K562 (cell line): ENCODE data around the gene CBL. TPM values are rescaled to one million over a fixed set of nuclear protein-coding genes. Genes with fewer than 3 reads are reported as not detected.

Source experiments
- ATAC-seq: fragments of 200-7000 bp; cut with Tn5 transposase; 3 replicates; pipeline ENCODE4 v1.9.1; 2020; ENCODE audit warnings: moderate library complexity
- BruUV-seq: library from RNA; stranded (reverse); fragments of 400-500 nt; replicated peaks from 2 replicates; lab custom pipeline; 2021; lab: Mats Ljungman, UMichigan
- CTCF ChIA-PET: fragments of 300-600 bp; formaldehyde crosslinking; extraction: SDS; loops from one replicate; lab custom pipeline; 2021; ENCODE audit warnings: low intra/inter-chr PET ratio; lab: Yijun Ruan, JAX
- POLR2A ChIA-PET: fragments of 300-600, 350-650 bp; sonication (Branson Sonifier 250); formaldehyde crosslinking; extraction: SDS; loops from one replicate; lab custom pipeline; 2021; ENCODE audit warnings: antibody characterized with exemption, inconsistent platforms; lab: Yijun Ruan, JAX
- DNase-seq, 4 experiments: peaks; one replicate each; pipeline versions ENCODE4 v3.0.0 to v3.0.0-alpha.2; 2011 to 2018; ENCODE audit warnings: low spot score in 3 of 4, mixed read lengths in 3 of 4; ENCODE audit errors: extremely low read depth in 1 of 4
- FAIRE-seq: peaks from 2 replicates; lab custom pipeline; 2011; peaks lifted over from hg19 to GRCh38; lab: Jason Lieb, UNC
- H2AFZ ChIP-seq: 2 replicates; pipeline ENCODE4 v1.6.0; 2011; ENCODE audit warnings: low read depth, low read length, control low read depth, inconsistent platforms
- H3K27ac ChIP-seq: fragments of 200-600 bp; 3 replicates; pipeline ENCODE4 v1.8.0; 2011; ENCODE audit warnings: low read depth, mild to moderate bottlenecking, control low read depth, inconsistent platforms, low read length, moderate library complexity, mixed read lengths; ENCODE audit errors: extremely low read depth
- H3K27me3 ChIP-seq, 2 experiments: fragments of 300-600 bp in 1 of 2; 2 replicates in 1 of 2; 3 replicates in 1 of 2; pipeline versions ENCODE4 v1.6.0 to v1.8.0; 2011; ENCODE audit warnings: inconsistent platforms in 2 of 2, low read length in 2 of 2, mild to moderate bottlenecking in 1 of 2, mixed read lengths in 1 of 2, moderate library complexity in 1 of 2; ENCODE audit not compliant: control insufficient read depth in 2 of 2, insufficient read depth in 2 of 2
- H3K36me3 ChIP-seq: fragments of 300-600 bp; 3 replicates; pipeline ENCODE4 v1.8.0; 2011; ENCODE audit warnings: mild to moderate bottlenecking, low read length, inconsistent platforms; ENCODE audit not compliant: control insufficient read depth, insufficient read depth
- H3K4me1 ChIP-seq, 2 experiments: fragments of 200-600 bp in 1 of 2; replicated peaks in 1 of 2; 2 replicates in 1 of 2; 3 replicates in 1 of 2; pipeline versions ENCODE4 v1.5.1 to v1.8.0; 2011; ENCODE audit warnings: inconsistent platforms in 2 of 2, low read length in 2 of 2, mild to moderate bottlenecking in 1 of 2, mixed read lengths in 1 of 2, moderate library complexity in 1 of 2; ENCODE audit not compliant: control insufficient read depth in 2 of 2, insufficient read depth in 2 of 2
- H3K4me2 ChIP-seq: 2 replicates; pipeline ENCODE4 v1.6.1; 2011; ENCODE audit warnings: low read length, control low read depth, inconsistent platforms, mixed read lengths; ENCODE audit not compliant: insufficient read depth
- H3K4me3 ChIP-seq: fragments of 200-600 bp; sonication (generic), shearing (Covaris generic); 2 replicates; pipeline ENCODE4 v1.5.1; 2016; ENCODE audit warnings: control low read depth, inconsistent platforms
- H3K79me2 ChIP-seq: fragments of 200-600 bp; 3 replicates; pipeline ENCODE4 v1.8.0; 2011; ENCODE audit warnings: low read length, inconsistent platforms; ENCODE audit not compliant: control insufficient read depth, insufficient read depth
- H3K9ac ChIP-seq, 2 experiments: 2 replicates each; pipeline versions ENCODE4 v1.6.0 to v1.6.1; 2011; ENCODE audit warnings: low read depth in 2 of 2, low read length in 2 of 2, control low read depth in 1 of 2, inconsistent platforms in 1 of 2, mild to moderate bottlenecking in 1 of 2, mixed read lengths in 1 of 2; ENCODE audit not compliant: insufficient read depth in 1 of 2
- H3K9me1 ChIP-seq: one replicate; pipeline ENCODE4 v1.6.0; 2011; ENCODE audit warnings: inconsistent platforms, mild to moderate bottlenecking, low read length, moderate library complexity; ENCODE audit not compliant: control insufficient read depth, insufficient read depth
- H3K9me3 ChIP-seq: replicated peaks from 2 replicates; pipeline ENCODE4 v1.5.1; 2011; ENCODE audit warnings: low read depth, low read length, inconsistent platforms; ENCODE audit not compliant: control insufficient read depth, insufficient read depth
- H4K20me1 ChIP-seq: replicated peaks from 2 replicates; pipeline ENCODE4 v1.6.1; 2011; ENCODE audit warnings: low read length, inconsistent platforms, mixed read lengths; ENCODE audit not compliant: control insufficient read depth, insufficient read depth
- CBX5 ChIP-seq: IDR thresholded peaks from 2 replicates; pipeline ENCODE4 v1.6.1; 2014; ENCODE audit warnings: low read depth, borderline replicate concordance
- CSDE1 ChIP-seq, 2 experiments: fragments of 450-650 bp; IDR thresholded peaks; 2 replicates each; pipeline ENCODE4 v1.6.1; 2016; ENCODE audit warnings: mild to moderate bottlenecking in 1 of 2
- FOXA3 ChIP-seq, 2 experiments: fragments of 450-650 bp in 1 of 2; sonication (generic) in 1 of 2; formaldehyde crosslinking; IDR thresholded peaks in 1 of 2; conservative IDR thresholded peaks in 1 of 2; 2 replicates each; pipeline versions ENCODE4 v1.4.0 to v1.8.0; 2020 to 2022; ENCODE audit warnings: mild to moderate bottlenecking in 2 of 2, missing genetic modification reagents in 1 of 2
- GATAD2B ChIP-seq: fragments of 450-650 bp; IDR thresholded peaks from 2 replicates; pipeline ENCODE4 v1.6.1; 2017; ENCODE audit warnings: mild to moderate bottlenecking, borderline replicate concordance
- KAT7 ChIP-seq: sonication (generic); formaldehyde crosslinking; IDR thresholded peaks from 2 replicates; pipeline ENCODE4 v1.8.0; 2022; ENCODE audit warnings: missing genetic modification reagents, mild to moderate bottlenecking, borderline replicate concordance
- SRSF7 ChIP-seq: fragments of 200-400 bp; formaldehyde crosslinking; optimal IDR thresholded peaks from 2 replicates; pipeline ENCODE3; 2017; ENCODE audit warnings: mild to moderate bottlenecking, low read depth, low read length
- WGBS: fragments of 100-300 bp; shearing (Covaris generic); methylation state at CpG from one replicate; pipeline ENCODE4 v1.1.6; 2016; ENCODE audit warnings: low coverage, mixed read lengths; ENCODE audit not compliant: insufficient coverage; ENCODE audit errors: missing lambda C conversion rate; 5-methylcytosine and 5-hydroxymethylcytosine counted together
- in situ Hi-C: fragments of 300-500 bp; cut with MboI; formaldehyde crosslinking; loops from 4 replicates; pipeline ENCODE4 v1.15.0; 2018; ENCODE audit warnings: inconsistent platforms, mixed read lengths
- intact Hi-C: fragments of 100-400 bp; cut with micrococcal nuclease; formaldehyde crosslinking; loops from 2 replicates; pipeline ENCODE4 v1.14.2; 2022
- polyA plus RNA-seq, 8 experiments: library from polyadenylated mRNA; depleted of rRNA in 4 of 8; stranded (reverse) in 5 of 8; unstranded in 3 of 8; fragments of >200 nt; fragmentation: Nextera tagmentation in 2 of 8; fragmentation: Illumina TruSeq in 1 of 8; extraction: Ambion mirVana in 2 of 8; extraction: Trizol in 1 of 8; gene quantifications; 2 replicates each; pipeline versions ENCODE4 v1.2.1 to v1.2.3, GENCODE V29; 2011 to 2014; ENCODE audit warnings: inconsistent platforms in 1 of 8, missing spikeins in 1 of 8
- total RNA-seq, 7 experiments: library from RNA; depleted of rRNA in 6 of 7; stranded (reverse); fragments of >200 nt in 6 of 7; fragmentation: Illumina TruSeq in 2 of 7; extraction: Trizol in 2 of 7; gene quantifications; 2 replicates each; pipeline versions ENCODE4 v1.2.1 to v1.2.3, GENCODE V29; 2011 to 2021; ENCODE audit warnings: low replicate concordance in 1 of 7

CBL gene
- total and polyA plus RNA-seq, 9 of the 15 experiments (the other 6 are each of a cell fraction or from before 2014, with no cell fraction given) = 3.2 to 24.9 (median 9.9) TPM

DNA sequence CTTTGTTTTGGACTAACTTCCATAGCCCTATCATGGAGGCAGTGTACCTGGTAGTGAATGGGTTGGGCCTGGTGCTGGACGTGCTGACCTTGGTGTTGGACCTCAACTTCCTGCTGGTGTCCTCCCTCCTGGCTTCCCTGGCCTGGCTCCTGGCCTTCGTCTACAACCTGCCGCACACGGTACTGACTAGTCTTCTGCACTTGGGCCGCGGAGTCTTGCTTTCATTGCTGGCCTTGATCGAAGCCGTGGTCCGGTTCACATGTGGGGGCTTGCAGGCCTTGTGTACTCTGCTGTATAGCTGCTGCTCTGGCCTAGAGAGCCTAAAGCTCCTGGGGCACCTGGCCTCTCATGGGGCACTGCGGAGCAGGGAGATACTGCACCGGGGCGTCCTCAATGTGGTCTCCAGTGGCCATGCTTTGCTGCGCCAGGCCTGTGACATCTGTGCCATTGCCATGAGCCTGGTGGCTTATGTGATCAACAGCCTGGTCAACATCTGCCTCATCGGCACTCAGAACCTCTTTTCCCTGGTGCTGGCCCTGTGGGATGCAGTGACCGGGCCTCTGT lies 129.0 kb downstream of the CBL start:
- ChIA-PET CTCF (no interaction called here), POLR2A (interaction anchor here (0.6 kb wide), 2 partner anchors 129 to 355 kb away, joined by 4 read pairs; partner anchors contain the start of gene CBL)
- peaks cover 23 to 52% of the 10 kb centered on the region in 2 experiments; a peak in 4 of 5 replicates for H3K4me1 ChIP-seq
- no peak for DNase-seq
- BruUV-seq = TSS peak; percentile 74
- H3K9me3 ChIP-seq = no peaks in the 10 kb centered on the region
- FAIRE-seq = no peak
- no peaks in the 10 kb centered on the region for H4K20me1 ChIP-seq
- no peaks in the 10 kb centered on the region for H3K27me3 ChIP-seq
- intact Hi-C loops = loop anchor here (5.0 kb wide), 1 partner anchor 37 kb away; no protein-coding TSS in a partner anchor
- peaks cover 30% of the 10 kb centered on the region for H3K79me2 ChIP-seq
- in situ Hi-C loops = no loop called here
- TF ChIP-seq CSDE1 (IDR thresholded peaks at IDR 0.05) = 0 out of 4 replicates have a peak, but pooled peaks of 1 of the 2 experiments have one; percentile 16
- TF ChIP-seq GATAD2B = no peak
- 0 out of 4 replicates have a peak, but pooled peaks of 1 of the 2 experiments have one; percentile 23 for TF ChIP-seq FOXA3 (CRISPR knock-in tag; conservative IDR thresholded peaks at IDR 0.05 in 1 of 2, IDR thresholded peaks at IDR 0.05 in 1 of 2)
- TF ChIP-seq CBX5 = no peak
- TF ChIP-seq SRSF7 = no peak
- TF ChIP-seq KAT7 = 0 out of 2 replicates have a peak, but pooled peaks have one; percentile 38
- no peak for ATAC-seq
- 43% methylated on average over 15 of the region's 15 CpGs for WGBS
- H3K4me3 ChIP-seq = peak overlapping the region; percentile 61
- no peak overlapping the region for H2AFZ ChIP-seq
- H3K9ac ChIP-seq = peak overlapping the region; percentile 88 to 97
- peak overlapping the region; percentile 95 for H3K4me2 ChIP-seq
- H3K27ac ChIP-seq = peak overlapping the region; percentile 76
- peaks cover 17% of the 10 kb centered on the region; the same call in 1 of the 3 replicates for H3K36me3 ChIP-seq
- no peaks in the 10 kb centered on the region for H3K9me1 ChIP-seq
